NCI-H460 (cell line): ENCODE measurements around the gene IZUMO4. TPM values are rescaled to one million over a fixed set of nuclear protein-coding genes. Genes with fewer than 3 reads are reported as not detected.

Source experiments
- DNase-seq: peaks from one replicate; pipeline ENCODE4 v3.0.0-alpha.2; 2016; ENCODE audit warnings: low read depth; ENCODE audit errors: extremely low read depth
- total RNA-seq: library from RNA; depleted of rRNA; stranded (reverse); fragments of >200 nt; shearing (Covaris generic); gene quantifications from 2 replicates; pipeline ENCODE4 v1.2.3, GENCODE V29; 2014; rRNA removed

Gene IZUMO4
- total RNA-seq, 1 experiment from 2014 or later: 1.4 TPM

- DNase-seq: no peak
Measured at GRCh38 chr19:2140138-2140569, 43.4 kb downstream of the IZUMO4 start.

- no peak for DNase-seq
Measured at GRCh38 chr19:2142173-2142829, 45.6 kb downstream of the IZUMO4 start.

- DNase-seq: no peak
Measured at GRCh38 chr19:2144190-2144589, 47.5 kb downstream of the IZUMO4 start.

- DNase-seq: no peak
Measured at GRCh38 chr19:2145831-2146241, 49.1 kb downstream of the IZUMO4 start.

DNA sequence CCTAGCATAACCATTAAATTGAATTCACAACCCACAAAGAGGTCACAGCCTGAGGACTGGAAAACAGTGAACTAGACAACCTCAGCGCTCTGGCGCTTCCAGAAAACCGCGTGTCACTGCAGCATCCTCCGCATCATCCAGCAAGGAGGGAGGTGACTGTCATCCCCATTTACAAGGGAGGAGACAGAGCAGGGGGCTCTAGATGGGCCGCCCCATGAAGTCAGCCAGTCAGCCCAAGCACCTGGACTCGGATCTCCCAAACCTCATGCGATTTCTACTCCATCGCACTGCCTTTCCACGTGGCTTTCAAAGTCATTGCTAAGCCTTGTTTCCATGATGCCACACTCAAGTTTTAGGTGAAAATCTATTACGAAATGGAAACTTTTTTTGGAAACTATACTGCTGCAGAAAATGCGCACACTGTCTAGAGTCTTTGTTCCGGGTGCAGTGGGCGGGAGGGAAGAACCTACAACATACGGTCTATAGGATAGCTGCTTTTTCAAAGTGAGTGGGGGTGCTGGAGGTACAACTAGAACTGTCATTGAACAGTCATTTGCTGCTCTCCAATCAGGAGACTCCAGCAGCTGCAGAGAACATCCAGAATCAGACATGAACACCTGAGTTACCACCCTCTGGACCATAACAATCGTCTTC, 51.9 kb downstream of the IZUMO4 start:
- DNase-seq: no peak

Other genes with a start within 250 kb of the IZUMO4 start
- gene REXO1, start 248.4 kb upstream of the IZUMO4 start, total RNA-seq: 5.9 and 6.6 TPM in 2 replicates
- gene KLF16, start 233.3 kb upstream of the IZUMO4 start, total RNA-seq: 10.4 and 11.0 TPM in 2 replicates
- gene ABHD17A, start 211.4 kb upstream of the IZUMO4 start, total RNA-seq: 27.0 and 37.1 TPM in 2 replicates
- gene ADAT3, start 191.5 kb upstream of the IZUMO4 start, total RNA-seq: 2.1 and 3.9 TPM in 2 replicates
- gene SCAMP4, start 191.5 kb upstream of the IZUMO4 start, total RNA-seq: 27.5 and 32.0 TPM in 2 replicates
- gene CSNK1G2, start 155.7 kb upstream of the IZUMO4 start, total RNA-seq: 34.0 and 38.9 TPM in 2 replicates
- 32.9 and 33.7 TPM in 2 replicates for gene BTBD2, start 81.2 kb upstream of the IZUMO4 start, total RNA-seq
- gene MKNK2, start 45.7 kb upstream of the IZUMO4 start, total RNA-seq: 87.0 and 90.9 TPM in 2 replicates
- 12.3 and 14.4 TPM in 2 replicates for gene MOB3A, start 589 bp upstream of the IZUMO4 start, total RNA-seq
- 67.6 and 83.8 TPM in 2 replicates for gene AP3D1, start 54.7 kb downstream of the IZUMO4 start, total RNA-seq
- 4.8 and 5.4 TPM in 2 replicates for gene DOT1L, start 67.0 kb downstream of the IZUMO4 start, total RNA-seq
- gene PLEKHJ1, start 139.4 kb downstream of the IZUMO4 start, total RNA-seq: 45.3 and 46.6 TPM in 2 replicates
- 29.9 and 31.4 TPM in 2 replicates for gene SF3A2, start 139.9 kb downstream of the IZUMO4 start, total RNA-seq
- 5.8 and 6.2 TPM in 2 replicates for gene AMH, start 152.4 kb downstream of the IZUMO4 start, total RNA-seq
- not detected in 2 replicates for gene JSRP1, start 159.5 kb downstream of the IZUMO4 start, total RNA-seq
- not detected in 2 replicates for gene PEAK3, start 185.3 kb downstream of the IZUMO4 start, total RNA-seq
- 0.30 TPM in 1 of 2 replicates, not detected in the other for gene LINGO3, start 211.2 kb downstream of the IZUMO4 start, total RNA-seq
- 85.7 and 125 TPM in 2 replicates for gene LSM7, start 231.7 kb downstream of the IZUMO4 start, total RNA-seq
- 11.7 and 15.4 TPM in 2 replicates for gene SPPL2B, start 231.8 kb downstream of the IZUMO4 start, total RNA-seq